GM12872 (cell line): ENCODE results near the gene EFCAB6.

Experiments
- CTCF ChIP-seq: IDR thresholded peaks from 3 replicates; pipeline ENCODE4 v1.5.1; 2011; ENCODE audit warnings: low read depth, mild to moderate bottlenecking, low read length, moderate library complexity; ENCODE audit not compliant: insufficient read depth

EFCAB6 gene

GRCh38 chr22:43830931-43831560 lies 18.9 kb upstream of the EFCAB6 start:
- TF ChIP-seq CTCF, result no peak

DNA sequence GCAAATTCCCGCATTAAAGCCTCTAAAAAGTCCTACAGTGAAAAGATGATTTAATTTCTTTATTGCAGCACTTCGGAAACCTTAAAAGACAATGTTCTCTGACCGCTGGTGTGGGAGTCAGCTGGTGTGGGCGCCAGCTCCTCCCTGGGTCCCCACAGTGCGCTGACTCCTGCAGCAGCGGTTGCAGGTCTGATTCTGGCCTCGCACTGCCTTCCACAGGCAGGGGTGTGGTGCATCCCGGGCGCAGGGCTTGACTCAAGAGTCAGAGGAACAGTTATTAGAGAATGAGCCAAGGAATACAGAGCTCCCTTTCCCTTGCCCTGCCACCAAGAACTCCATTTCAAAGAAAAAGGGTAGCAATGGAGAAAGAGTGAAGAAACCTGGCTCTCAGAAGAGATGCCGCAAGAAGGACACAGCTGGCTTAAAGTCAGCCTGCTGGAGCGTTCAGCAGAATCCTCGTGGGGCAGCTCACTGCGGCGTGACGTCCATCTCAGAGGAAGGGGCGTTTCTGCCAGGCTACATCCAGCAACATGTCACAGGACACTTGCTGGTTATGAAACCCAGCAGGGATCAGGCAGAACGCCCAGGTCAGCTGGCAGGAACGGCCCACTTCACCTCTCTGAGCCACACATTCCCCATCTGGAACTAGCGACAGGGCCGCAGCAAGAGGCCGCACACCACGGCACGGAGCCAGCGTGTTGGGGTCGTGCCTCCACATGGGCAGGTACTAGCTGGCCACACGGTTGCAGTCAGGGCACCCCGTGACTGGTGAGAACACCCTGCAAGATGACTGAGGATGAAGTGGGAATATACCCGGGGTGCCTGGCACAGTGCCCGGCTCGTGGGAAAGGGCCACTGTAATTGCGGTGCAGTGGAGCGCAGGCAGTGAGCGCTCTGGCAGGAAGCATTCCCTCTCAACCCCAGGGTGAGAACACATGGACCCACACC lies 18.1 kb upstream of the EFCAB6 start:
- TF ChIP-seq CTCF, result no peak

- no peak for TF ChIP-seq CTCF
These were observed 17.1 kb upstream of the EFCAB6 start for GRCh38 chr22:43828998-43829782.

- no peak for TF ChIP-seq CTCF
These were observed 16.6 kb upstream of the EFCAB6 start for GRCh38 chr22:43828725-43828997.

DNA sequence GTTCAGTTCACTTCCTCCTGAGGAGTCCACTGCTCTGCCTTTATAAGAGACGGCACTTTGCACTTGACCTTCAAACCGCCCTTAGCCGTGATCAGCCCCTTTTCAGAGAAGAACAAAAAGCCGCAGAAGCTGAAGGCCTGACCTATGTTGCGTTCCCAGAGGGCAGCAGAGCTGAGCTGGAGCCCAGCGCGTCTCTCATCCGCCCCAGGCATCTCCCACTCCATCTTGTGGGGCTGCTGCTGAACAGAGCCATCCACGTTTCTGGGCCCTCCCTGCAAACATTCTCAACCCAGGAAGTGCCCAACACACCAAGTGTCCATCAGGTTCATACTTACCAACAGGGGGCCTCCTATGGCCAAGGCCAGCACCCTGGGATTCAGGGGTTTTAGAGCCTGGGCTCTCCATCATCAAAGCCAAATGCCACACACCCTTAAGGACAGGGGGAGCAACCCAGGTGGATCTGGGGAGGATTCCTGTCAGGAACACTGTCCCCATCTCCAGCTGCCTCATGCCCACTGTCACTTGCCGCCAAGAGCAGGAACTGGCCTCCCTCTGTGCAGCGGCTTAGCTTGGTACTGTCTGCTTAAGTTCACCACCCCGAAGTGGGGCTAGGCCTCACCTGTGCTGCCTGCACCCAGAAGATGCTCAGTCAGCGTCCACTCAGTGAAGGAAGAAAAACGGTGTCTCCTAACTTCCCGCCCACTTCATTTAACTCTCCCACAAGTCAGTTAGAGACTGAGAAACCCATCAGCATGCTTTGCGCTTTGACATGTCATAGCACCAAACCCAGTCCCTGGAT lies 16.0 kb upstream of the EFCAB6 start:
- no peak for TF ChIP-seq CTCF

DNA sequence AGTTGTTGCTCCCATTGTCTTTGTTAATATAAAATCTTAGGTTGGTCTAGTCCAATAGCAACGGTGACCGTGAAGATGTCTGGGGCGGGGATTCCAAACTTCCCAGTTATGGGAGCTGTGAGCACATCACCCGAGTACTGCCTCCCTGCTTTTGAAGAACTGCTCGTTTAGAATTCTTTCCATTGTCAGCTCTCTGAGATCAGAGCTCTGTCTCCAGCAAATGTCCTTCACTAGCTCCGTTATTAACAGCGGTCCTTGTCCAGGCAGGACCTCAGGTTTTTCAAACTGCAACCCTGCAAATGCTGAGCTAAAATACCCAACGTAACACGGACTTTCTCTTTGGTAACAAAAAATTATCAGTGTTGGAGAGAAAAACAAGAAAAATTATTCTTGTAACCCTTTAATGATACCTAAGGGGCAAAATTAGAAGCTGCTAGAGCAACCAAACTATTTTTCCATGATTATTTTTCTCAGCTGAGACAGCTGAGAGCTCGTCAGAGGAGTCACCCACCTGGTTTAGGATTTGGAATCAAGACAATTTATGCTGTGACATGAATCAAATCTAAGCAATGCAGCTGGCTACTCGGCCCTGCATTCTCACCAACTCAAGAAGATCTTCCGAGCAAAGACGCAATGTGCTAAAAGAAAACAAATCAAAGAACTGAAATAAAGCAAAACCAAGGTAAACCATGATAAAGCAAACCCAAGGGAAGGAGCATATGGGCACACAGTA lies 15.1 kb upstream of the EFCAB6 start:
- no peak for TF ChIP-seq CTCF
